K562 (cell line): ENCODE measurements around the gene CDC37. TPM values are rescaled to one million over a fixed set of nuclear protein-coding genes. Genes with fewer than 3 reads are reported as not detected.

ENCODE experiments used
- BCOR ChIP-seq: fragments of 450-650 bp; IDR thresholded peaks from 2 replicates; pipeline ENCODE4 v1.6.1; 2016
- CBX3 ChIP-seq, 2 experiments: IDR thresholded peaks; 1 replicate in 1 of 2; 2 replicates in 1 of 2; pipeline ENCODE4 v1.6.1; 2012; ENCODE audit warnings: inconsistent platforms in 2 of 2, low read length in 2 of 2, borderline replicate concordance in 1 of 2, control low read depth in 1 of 2
- GABPA ChIP-seq: fragments of 200-800 bp; sonication (Bioruptor generic); conservative IDR thresholded peaks from 2 replicates; pipeline ENCODE4 v1.6.1; 2016; ENCODE audit warnings: low read depth, missing genetic modification characterization, missing compliant biosample characterization
- GTF2E2 ChIP-seq: fragments of 200-800 bp; sonication (Bioruptor generic); IDR thresholded peaks from 2 replicates; pipeline ENCODE4 v1.6.1; 2016; ENCODE audit warnings: missing genetic modification characterization, missing compliant biosample characterization
- MTA2 ChIP-seq: fragments of 450-650 bp; IDR thresholded peaks from 2 replicates; pipeline ENCODE4 v1.6.1; 2016; ENCODE audit warnings: low read depth
- MTA3 ChIP-seq: fragments of 450-650 bp; formaldehyde crosslinking; IDR thresholded peaks from 2 replicates; pipeline ENCODE4 v1.6.1; 2017; ENCODE audit warnings: mild to moderate bottlenecking, borderline replicate concordance
- PCBP1 ChIP-seq: fragments of 200-400 bp; formaldehyde crosslinking; IDR thresholded peaks from 2 replicates; pipeline ENCODE4 v1.6.1; 2018; ENCODE audit warnings: mild to moderate bottlenecking, low read depth, low read length; ENCODE audit not compliant: poor library complexity, severe bottlenecking
- RBM39 ChIP-seq: fragments of 200-400 bp; formaldehyde crosslinking; optimal IDR thresholded peaks from 2 replicates; pipeline ENCODE3; 2018; ENCODE audit warnings: low read depth, low read length
- ZNF764 ChIP-seq: fragments of 250-450 bp; sonication (Bioruptor Pico); IDR thresholded peaks from 2 replicates; pipeline ENCODE4 v1.4.0; 2020; ENCODE audit warnings: low read depth, mild to moderate bottlenecking, moderate library complexity
- polyA plus RNA-seq, 8 experiments: library from polyadenylated mRNA; depleted of rRNA in 4 of 8; stranded (reverse) in 5 of 8; unstranded in 3 of 8; fragments of >200 nt; fragmentation: Nextera tagmentation in 2 of 8; fragmentation: Illumina TruSeq in 1 of 8; extraction: Ambion mirVana in 2 of 8; extraction: Trizol in 1 of 8; gene quantifications; 2 replicates each; pipeline versions ENCODE4 v1.2.1 to v1.2.3, GENCODE V29; 2011 to 2014; ENCODE audit warnings: inconsistent platforms in 1 of 8, missing spikeins in 1 of 8
- total RNA-seq, 7 experiments: library from RNA; depleted of rRNA in 6 of 7; stranded (reverse); fragments of >200 nt in 6 of 7; fragmentation: Illumina TruSeq in 2 of 7; extraction: Trizol in 2 of 7; gene quantifications; 2 replicates each; pipeline versions ENCODE4 v1.2.1 to v1.2.3, GENCODE V29; 2011 to 2021; ENCODE audit warnings: low replicate concordance in 1 of 7
- TF ChIP-seq, protein P1 (sequence below): fragments of 200-600 bp; sonication (generic); IDR thresholded peaks from one replicate; pipeline ENCODE4 v1.6.1; 2012; ENCODE audit warnings: mild to moderate bottlenecking, low read depth, low read length, inconsistent platforms
- TF ChIP-seq, protein P2 (sequence below): fragments of 250-450 bp; sonication (Bioruptor Pico); IDR thresholded peaks from 2 replicates; pipeline ENCODE4 v1.4.0; 2020; ENCODE audit warnings: mild to moderate bottlenecking, moderate library complexity
- TF ChIP-seq, protein P3 (sequence below): fragments of 450-650 bp; IDR thresholded peaks from 2 replicates; pipeline ENCODE4 v1.6.1; 2016; ENCODE audit warnings: mild to moderate bottlenecking

The CDC37 gene
- total and polyA plus RNA-seq, 9 of the 15 experiments (the other 6 are each of a cell fraction or from before 2014, with no cell fraction given), result 6.6 to 538 (median 227) TPM

DNA sequence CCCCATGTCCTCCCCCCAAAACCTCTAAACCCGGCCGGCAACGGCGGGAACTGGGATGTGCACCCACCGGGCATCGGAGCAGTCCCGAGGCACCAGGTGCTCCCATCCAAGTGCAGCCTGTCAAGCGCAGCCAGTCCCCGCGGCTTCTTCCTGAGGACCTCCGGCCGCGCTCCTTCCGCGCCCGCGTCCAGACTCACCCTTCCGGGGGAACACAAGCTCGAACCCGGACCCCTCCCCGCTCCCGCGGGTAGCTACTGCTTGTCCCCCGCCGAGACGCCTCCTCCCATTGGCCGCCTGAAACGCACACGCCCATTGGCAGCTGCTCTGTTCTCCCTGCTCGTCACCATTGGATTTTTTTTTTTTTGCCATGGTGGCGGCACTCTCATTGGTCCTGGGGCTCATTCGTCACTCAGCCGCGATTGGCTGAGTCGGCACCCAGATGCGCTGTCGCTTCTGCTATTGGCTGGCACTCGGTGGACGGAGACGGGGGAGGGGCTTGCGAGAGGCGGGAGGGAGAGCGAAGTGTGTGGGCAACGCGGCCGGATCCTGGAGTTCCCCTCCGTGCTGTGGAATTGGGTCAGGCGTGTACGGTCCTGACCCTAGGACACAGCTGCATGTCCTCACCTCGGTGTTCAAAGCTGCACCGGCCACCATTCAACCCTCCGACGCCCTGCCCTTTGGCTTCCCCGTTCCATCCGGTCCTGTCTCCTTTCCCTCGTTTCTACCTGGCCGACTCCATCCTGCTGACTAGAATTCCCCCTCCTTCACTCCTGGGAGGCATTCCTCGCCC lies 22.8 kb downstream of the CDC37 start, which contains the start of gene TYK2 (continued):
- TF ChIP-seq, protein P1, sequence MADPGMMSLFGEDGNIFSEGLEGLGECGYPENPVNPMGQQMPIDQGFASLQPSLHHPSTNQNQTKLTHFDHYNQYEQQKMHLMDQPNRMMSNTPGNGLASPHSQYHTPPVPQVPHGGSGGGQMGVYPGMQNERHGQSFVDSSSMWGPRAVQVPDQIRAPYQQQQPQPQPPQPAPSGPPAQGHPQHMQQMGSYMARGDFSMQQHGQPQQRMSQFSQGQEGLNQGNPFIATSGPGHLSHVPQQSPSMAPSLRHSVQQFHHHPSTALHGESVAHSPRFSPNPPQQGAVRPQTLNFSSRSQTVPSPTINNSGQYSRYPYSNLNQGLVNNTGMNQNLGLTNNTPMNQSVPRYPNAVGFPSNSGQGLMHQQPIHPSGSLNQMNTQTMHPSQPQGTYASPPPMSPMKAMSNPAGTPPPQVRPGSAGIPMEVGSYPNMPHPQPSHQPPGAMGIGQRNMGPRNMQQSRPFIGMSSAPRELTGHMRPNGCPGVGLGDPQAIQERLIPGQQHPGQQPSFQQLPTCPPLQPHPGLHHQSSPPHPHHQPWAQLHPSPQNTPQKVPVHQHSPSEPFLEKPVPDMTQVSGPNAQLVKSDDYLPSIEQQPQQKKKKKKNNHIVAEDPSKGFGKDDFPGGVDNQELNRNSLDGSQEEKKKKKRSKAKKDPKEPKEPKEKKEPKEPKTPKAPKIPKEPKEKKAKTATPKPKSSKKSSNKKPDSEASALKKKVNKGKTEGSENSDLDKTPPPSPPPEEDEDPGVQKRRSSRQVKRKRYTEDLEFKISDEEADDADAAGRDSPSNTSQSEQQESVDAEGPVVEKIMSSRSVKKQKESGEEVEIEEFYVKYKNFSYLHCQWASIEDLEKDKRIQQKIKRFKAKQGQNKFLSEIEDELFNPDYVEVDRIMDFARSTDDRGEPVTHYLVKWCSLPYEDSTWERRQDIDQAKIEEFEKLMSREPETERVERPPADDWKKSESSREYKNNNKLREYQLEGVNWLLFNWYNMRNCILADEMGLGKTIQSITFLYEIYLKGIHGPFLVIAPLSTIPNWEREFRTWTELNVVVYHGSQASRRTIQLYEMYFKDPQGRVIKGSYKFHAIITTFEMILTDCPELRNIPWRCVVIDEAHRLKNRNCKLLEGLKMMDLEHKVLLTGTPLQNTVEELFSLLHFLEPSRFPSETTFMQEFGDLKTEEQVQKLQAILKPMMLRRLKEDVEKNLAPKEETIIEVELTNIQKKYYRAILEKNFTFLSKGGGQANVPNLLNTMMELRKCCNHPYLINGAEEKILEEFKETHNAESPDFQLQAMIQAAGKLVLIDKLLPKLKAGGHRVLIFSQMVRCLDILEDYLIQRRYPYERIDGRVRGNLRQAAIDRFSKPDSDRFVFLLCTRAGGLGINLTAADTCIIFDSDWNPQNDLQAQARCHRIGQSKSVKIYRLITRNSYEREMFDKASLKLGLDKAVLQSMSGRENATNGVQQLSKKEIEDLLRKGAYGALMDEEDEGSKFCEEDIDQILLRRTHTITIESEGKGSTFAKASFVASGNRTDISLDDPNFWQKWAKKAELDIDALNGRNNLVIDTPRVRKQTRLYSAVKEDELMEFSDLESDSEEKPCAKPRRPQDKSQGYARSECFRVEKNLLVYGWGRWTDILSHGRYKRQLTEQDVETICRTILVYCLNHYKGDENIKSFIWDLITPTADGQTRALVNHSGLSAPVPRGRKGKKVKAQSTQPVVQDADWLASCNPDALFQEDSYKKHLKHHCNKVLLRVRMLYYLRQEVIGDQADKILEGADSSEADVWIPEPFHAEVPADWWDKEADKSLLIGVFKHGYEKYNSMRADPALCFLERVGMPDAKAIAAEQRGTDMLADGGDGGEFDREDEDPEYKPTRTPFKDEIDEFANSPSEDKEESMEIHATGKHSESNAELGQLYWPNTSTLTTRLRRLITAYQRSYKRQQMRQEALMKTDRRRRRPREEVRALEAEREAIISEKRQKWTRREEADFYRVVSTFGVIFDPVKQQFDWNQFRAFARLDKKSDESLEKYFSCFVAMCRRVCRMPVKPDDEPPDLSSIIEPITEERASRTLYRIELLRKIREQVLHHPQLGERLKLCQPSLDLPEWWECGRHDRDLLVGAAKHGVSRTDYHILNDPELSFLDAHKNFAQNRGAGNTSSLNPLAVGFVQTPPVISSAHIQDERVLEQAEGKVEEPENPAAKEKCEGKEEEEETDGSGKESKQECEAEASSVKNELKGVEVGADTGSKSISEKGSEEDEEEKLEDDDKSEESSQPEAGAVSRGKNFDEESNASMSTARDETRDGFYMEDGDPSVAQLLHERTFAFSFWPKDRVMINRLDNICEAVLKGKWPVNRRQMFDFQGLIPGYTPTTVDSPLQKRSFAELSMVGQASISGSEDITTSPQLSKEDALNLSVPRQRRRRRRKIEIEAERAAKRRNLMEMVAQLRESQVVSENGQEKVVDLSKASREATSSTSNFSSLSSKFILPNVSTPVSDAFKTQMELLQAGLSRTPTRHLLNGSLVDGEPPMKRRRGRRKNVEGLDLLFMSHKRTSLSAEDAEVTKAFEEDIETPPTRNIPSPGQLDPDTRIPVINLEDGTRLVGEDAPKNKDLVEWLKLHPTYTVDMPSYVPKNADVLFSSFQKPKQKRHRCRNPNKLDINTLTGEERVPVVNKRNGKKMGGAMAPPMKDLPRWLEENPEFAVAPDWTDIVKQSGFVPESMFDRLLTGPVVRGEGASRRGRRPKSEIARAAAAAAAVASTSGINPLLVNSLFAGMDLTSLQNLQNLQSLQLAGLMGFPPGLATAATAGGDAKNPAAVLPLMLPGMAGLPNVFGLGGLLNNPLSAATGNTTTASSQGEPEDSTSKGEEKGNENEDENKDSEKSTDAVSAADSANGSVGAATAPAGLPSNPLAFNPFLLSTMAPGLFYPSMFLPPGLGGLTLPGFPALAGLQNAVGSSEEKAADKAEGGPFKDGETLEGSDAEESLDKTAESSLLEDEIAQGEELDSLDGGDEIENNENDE, result no peak
- TF ChIP-seq, protein P2, sequence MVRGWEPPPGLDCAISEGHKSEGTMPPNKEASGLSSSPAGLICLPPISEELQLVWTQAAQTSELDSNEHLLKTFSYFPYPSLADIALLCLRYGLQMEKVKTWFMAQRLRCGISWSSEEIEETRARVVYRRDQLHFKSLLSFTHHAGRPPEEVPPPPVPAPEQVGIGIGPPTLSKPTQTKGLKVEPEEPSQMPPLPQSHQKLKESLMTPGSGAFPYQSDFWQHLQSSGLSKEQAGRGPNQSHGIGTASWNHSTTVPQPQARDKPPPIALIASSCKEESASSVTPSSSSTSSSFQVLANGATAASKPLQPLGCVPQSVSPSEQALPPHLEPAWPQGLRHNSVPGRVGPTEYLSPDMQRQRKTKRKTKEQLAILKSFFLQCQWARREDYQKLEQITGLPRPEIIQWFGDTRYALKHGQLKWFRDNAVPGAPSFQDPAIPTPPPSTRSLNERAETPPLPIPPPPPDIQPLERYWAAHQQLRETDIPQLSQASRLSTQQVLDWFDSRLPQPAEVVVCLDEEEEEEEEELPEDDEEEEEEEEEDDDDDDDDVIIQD (CRISPR knock-in tag), result no peak
- TF ChIP-seq CBX3 (IDR thresholded peaks at IDR 0.05; ENCODE audit: borderline replicate concordance in 1 of 2, low read length in 2 of 2), result no peak; a peak in 1 of 3 replicates
- no peak for TF ChIP-seq GTF2E2 (tag)
- no peak for TF ChIP-seq ZNF764
- TF ChIP-seq MTA2, result no peak
- TF ChIP-seq BCOR, result no peak
- peak; percentile 74 for TF ChIP-seq GABPA (tag)
- TF ChIP-seq MTA3, result peak; percentile 80; the same call in 1 of the 2 replicates
- TF ChIP-seq RBM39, result no peak
- TF ChIP-seq, protein P3, sequence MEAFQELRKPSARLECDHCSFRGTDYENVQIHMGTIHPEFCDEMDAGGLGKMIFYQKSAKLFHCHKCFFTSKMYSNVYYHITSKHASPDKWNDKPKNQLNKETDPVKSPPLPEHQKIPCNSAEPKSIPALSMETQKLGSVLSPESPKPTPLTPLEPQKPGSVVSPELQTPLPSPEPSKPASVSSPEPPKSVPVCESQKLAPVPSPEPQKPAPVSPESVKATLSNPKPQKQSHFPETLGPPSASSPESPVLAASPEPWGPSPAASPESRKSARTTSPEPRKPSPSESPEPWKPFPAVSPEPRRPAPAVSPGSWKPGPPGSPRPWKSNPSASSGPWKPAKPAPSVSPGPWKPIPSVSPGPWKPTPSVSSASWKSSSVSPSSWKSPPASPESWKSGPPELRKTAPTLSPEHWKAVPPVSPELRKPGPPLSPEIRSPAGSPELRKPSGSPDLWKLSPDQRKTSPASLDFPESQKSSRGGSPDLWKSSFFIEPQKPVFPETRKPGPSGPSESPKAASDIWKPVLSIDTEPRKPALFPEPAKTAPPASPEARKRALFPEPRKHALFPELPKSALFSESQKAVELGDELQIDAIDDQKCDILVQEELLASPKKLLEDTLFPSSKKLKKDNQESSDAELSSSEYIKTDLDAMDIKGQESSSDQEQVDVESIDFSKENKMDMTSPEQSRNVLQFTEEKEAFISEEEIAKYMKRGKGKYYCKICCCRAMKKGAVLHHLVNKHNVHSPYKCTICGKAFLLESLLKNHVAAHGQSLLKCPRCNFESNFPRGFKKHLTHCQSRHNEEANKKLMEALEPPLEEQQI, result no peak
- TF ChIP-seq PCBP1, result no peak
